Measurements from ENCODE around the gene CFTR.

DNA sequence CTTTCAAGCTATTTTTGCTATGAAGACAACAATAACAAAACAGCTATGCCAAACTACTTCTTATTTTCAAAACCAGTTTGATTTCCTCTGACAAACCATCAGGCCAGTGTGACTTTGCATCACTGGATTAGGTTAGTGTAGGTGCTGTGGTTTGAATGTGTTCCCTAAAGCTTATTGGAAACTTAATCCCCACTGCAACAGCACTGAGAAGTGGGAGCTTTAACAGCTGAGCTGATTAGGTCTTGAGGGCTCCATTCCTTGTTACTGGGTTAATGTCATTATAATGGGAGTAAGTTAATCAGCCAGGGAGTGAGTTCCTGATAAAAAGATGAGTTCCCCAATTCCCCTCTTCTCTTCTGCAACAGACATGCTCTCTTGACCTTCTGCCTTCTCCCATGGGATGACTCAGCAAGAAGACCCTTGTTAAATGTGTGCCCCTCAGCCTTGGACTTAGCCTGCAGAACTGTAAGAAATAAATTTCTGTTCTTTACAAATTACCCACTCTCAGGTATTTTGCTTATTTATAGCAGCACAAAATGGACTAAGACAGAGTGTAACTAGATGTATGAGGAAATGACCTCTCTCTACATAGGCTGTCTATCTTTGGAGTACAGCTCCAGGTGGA, 206.6 kb downstream of the CFTR start:
- TF ChIP-seq, protein P1, sequence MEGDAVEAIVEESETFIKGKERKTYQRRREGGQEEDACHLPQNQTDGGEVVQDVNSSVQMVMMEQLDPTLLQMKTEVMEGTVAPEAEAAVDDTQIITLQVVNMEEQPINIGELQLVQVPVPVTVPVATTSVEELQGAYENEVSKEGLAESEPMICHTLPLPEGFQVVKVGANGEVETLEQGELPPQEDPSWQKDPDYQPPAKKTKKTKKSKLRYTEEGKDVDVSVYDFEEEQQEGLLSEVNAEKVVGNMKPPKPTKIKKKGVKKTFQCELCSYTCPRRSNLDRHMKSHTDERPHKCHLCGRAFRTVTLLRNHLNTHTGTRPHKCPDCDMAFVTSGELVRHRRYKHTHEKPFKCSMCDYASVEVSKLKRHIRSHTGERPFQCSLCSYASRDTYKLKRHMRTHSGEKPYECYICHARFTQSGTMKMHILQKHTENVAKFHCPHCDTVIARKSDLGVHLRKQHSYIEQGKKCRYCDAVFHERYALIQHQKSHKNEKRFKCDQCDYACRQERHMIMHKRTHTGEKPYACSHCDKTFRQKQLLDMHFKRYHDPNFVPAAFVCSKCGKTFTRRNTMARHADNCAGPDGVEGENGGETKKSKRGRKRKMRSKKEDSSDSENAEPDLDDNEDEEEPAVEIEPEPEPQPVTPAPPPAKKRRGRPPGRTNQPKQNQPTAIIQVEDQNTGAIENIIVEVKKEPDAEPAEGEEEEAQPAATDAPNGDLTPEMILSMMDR (IDR thresholded peaks at IDR 0.05) = no peak
- TF ChIP-seq POLR2AphosphoS5 (IDR thresholded peaks at IDR 0.05) (no peak), POLR2A (IDR thresholded peaks at IDR 0.05) (no peak), EP300 (IDR thresholded peaks at IDR 0.05) (no peak)
